SIG-M5 treated with dmso at 0.1 percent for 504 hours (cell line): ENCODE measurements around the gene TEX22.

Experiments used
- DNase-seq: peaks from one replicate; lab custom pipeline; 2025; ENCODE audit not compliant: unreplicated experiment; lab: John Stamatoyannopoulos, UW

Gene TEX22

GRCh38 chr14:105437723-105438500 is 39.6 kb downstream of the TEX22 start:
- no peak for DNase-seq

DNA sequence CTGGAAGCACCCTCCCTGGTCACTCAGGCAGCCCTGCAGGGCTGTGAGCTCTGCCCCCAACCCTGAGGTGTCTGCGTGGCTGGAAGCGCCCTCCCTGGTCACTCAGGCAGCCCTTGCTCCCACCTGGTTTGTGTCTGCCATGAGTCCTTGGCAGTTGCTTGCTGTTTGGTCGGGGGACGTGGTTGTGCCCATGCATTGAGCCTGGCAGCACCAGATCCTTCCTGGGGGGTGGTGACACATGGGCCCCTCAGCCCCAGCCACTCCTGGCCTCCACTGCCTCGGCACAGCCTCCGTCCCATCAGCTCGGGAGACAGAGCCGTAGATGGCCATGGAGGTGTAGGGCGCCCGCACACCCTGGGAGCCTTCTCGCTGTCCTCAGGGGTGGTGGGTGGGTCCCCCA is 40.8 kb downstream of the TEX22 start:
- DNase-seq: no peak

DNA sequence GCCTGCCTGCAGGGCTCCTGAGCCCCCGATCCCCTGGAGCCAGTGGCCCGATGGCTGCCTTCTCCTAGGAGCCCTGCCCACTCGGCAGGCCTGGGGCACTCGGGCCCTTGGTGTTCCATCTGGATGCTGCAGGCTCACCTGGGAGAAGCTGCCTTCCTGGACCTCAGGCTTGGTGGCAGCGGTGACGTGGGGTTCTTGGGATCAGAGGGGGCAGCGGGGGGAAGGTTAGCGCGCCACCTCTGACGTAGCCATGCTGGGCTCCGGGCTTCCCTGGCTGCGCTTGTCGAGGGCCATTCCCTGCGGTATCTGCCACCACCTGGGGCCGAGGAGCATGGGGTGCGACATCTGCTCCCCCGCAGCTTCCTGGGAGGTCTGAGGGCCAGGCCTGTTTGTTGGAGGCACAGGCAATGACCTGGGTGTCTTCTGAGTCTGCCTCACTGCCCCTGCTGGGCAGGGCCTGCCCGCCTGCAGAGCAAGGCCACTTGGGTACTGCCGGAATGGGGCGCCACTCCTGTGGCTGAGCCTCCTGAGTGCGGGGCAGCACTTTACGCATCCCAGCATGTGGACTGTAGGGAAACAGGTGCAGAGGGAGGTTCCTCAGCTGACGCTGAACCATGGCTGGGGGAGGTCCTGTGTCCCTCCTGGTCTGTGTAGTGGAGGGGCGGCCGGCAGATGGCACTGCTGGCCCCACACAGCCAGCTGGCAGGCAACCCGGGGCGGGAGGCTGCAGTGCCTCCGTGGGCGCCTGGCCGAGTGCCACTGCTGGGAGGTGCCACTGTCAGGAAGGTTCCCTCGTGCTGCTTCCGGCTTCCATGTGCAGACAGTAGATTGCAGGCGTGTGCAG is 41.6 kb downstream of the TEX22 start:
- DNase-seq: no peak

GRCh38 chr14:105440554-105440900 is 42.2 kb downstream of the TEX22 start:
- no peak for DNase-seq

- no peak for DNase-seq
These were observed 42.7 kb downstream of the TEX22 start for GRCh38 chr14:105440992-105441391.

- no peak for DNase-seq
These were observed 43.8 kb downstream of the TEX22 start for GRCh38 chr14:105442125-105442524.

- no peak for DNase-seq
These were observed 44.5 kb downstream of the TEX22 start for GRCh38 chr14:105442834-105443233.

DNA sequence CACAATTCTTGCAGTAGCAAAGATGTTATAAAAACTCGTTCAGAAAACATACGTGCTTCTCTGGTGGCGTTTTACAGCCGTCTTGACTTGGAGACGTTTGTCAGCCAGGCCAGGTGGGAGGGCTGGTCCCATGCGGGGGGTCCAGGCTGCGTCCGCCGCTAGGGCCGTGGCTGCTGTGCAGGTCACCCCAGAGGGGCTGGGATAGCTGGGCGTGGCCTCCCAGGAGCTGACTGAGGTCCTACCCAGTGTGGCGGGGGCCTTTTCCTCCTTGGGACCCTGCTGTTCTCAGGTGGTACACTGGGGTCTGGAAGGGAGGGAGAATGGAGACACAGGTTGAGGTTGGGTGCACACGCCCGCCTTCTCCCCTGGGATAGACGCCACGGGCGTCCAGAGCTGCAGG is 46.5 kb downstream of the TEX22 start:
- DNase-seq: no peak

- DNase-seq: no peak
These were observed 47.0 kb downstream of the TEX22 start for GRCh38 chr14:105445290-105445689.

DNA sequence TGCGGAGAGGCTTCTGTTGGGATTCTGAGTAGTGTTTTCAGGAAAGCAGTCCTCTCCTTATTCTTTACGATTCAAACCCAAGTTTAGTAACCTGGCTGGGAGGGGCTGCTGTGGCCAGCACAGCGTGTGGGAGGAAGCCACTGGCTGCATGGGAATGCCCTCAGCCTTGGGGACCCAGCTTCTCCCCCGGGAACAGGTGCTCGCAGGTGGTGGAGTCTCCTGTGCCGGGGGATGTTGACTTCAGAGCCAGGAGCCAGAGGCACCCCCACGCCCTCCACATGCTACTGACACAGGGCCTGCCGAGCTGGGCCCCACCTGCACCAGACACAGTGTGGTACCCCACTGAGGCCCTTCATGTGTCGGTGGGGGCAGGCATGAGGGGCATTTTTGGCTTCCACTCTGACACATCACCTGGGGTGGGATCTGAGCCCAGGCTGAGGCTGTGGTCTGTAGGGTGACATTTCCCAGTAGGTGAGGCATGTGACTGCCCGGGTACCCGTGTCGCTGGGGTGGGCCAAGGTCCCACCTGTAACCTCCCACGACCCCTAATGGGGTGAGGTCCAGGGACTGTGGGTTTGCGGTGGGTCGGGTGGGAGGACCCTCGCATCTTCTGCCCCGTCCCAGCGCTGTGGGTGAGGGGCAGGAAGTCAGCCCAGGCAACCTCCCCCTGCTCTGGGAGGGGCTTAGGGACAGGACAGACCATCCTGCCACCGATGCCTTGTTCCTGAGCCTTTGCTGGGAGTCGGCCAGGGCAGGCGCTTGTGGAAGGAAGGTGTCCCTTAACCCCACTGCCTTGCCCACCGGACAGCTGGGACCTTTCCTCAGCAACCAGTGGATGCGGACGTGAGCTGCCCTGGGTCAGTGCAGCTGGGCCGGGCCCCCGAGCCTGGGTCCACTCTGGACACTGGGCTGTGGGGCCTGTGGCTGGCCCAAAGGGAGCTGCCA is 47.8 kb downstream of the TEX22 start:
- no peak for DNase-seq

GRCh38 chr14:105446971-105447370 is 48.6 kb downstream of the TEX22 start:
- DNase-seq: no peak

DNA sequence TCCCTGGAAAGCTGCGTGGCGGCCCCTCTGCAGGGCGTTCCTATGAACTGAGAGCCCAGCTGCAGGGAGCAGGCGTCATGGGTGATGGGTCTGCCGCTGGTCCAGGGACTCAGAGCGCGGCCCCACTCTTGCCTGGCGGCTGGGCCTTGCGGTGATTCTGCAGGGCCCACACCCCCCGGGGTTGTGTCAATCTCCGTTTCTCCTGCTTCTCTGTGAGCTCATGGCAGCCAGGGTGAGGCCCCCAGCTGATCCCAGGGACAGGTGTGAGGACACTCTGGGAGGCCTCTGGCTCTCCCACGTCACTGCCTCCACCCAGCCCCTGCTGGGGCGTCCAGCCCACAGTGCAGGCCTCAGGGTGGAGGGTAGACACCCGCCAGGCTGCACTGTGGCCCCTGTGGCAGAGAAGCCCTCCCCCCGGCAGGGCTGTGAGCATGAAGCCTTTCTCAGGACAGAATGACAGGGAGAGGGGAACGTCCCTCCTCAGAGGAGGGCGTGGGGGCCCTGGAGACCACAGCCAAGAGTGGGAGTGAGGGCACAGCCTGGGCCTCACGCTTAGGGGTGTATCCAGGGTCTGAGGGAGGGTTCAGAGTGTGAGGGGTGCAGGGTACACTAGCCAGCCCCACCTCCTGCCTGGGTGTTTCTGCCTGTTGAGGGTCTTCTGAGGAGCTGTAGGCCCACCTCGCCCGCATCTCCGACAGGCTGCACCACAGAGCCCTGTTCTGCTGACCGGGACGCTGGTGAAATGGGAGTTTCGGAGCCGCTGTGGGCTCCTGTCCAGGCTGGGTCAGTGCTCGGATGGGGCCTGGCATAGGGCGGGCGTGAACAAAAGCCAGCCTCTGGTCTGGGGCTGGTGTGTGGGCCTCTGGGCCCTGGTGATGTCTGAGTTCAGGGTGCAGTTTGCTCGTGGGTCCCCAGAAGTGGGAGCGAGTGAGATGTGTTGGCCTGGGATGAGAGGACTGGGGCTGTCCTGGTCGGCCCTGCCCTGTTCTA is 49.6 kb downstream of the TEX22 start:
- no peak for DNase-seq

- peak; percentile 5 for DNase-seq
These were observed 50.4 kb downstream of the TEX22 start for GRCh38 chr14:105448706-105449111.

GRCh38 chr14:105449276-105450122 is 51.2 kb downstream of the TEX22 start:
- no peak for DNase-seq

DNA sequence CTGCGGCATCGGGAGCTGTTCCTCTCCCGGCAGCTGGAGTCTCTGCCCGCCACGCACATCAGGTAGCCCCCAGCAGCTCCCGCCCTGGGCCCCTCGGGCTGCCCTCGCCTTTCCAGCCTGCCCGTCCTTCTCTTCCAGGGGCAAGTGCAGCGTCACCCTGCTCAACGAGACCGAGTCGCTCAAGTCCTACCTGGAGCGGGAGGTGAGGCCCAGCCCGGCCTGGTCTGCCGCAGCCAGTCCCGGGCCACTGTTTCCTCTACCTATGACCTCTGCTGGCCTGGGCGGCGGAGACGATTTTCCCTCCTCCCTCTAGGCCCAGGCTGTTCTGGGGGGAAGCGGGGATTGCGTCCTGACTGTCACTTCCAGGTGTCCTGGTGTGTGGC is 51.8 kb downstream of the TEX22 start:
- DNase-seq: no peak

- no peak for DNase-seq
These were observed 52.8 kb downstream of the TEX22 start for GRCh38 chr14:105450864-105451720.

- DNase-seq: no peak
These were observed 54.6 kb downstream of the TEX22 start for GRCh38 chr14:105452963-105453362.

GRCh38 chr14:105453847-105454246 is 55.5 kb downstream of the TEX22 start:
- no peak for DNase-seq
